Measurements from ENCODE around the gene RAB3IL1. TPM values are rescaled to one million over a fixed set of nuclear protein-coding genes. Genes with fewer than 3 reads are reported as not detected.

Gene RAB3IL1
- total and polyA plus RNA-seq, 9 of the 15 experiments (the other 6 are each of a cell fraction or from before 2014, with no cell fraction given): 0.15 to 42.6 (median 15.5) TPM

GRCh38 chr11:61919705-61920631 lies 2.6 kb upstream of the RAB3IL1 start (continued):
- TF ChIP-seq ZBTB43 (CRISPR knock-in tag; IDR thresholded peaks at IDR 0.05): no peak
- TF ChIP-seq POLR2AphosphoS2 (IDR thresholded peaks at IDR 0.05; ENCODE audit: low read length): no peak
- no peak for TF ChIP-seq RBM15 (IDR thresholded peaks at IDR 0.05; ENCODE audit: insufficient read depth, low read length)
- no peak for TF ChIP-seq GTF3C2 (IDR thresholded peaks at IDR 0.05; ENCODE audit: borderline replicate concordance, extremely low read depth, insufficient read length)
- TF ChIP-seq PRPF4 (IDR thresholded peaks at IDR 0.05; ENCODE audit: insufficient read depth, low read depth, low read length, poor library complexity, severe bottlenecking): no peak
- TF ChIP-seq MIER1 (IDR thresholded peaks at IDR 0.05; ENCODE audit: low read depth): no peak
- TF ChIP-seq ZNF384 (IDR thresholded peaks at IDR 0.05; ENCODE audit: low read depth, low read length): no peak
- TF ChIP-seq CSDE1 (IDR thresholded peaks at IDR 0.05): peak in 1 of 2 experiments; percentile 27; a peak in 1 of 4 replicates
- TF ChIP-seq EP400 (IDR thresholded peaks at IDR 0.05): peak; percentile 65; the same call in 1 of the 2 replicates
- TF ChIP-seq MGA (IDR thresholded peaks at IDR 0.05): peak; percentile 62

All from K562 (cell line).